OCI-LY7 (cell line): ENCODE results near the gene EYS. TPM values are rescaled to one million over a fixed set of nuclear protein-coding genes. Genes with fewer than 3 reads are reported as not detected.

Source experiments
- BruUV-seq: library from RNA; stranded (reverse); fragments of 400-500 nt; replicated peaks from 2 replicates; lab custom pipeline; 2021; lab: Mats Ljungman, UMichigan
- CTCF ChIA-PET: fragments of 300-600 bp; sonication (Branson Sonifier 250); formaldehyde crosslinking; loops from one replicate; lab custom pipeline; 2022; ENCODE audit warnings: antibody characterized with exemption; ENCODE audit not compliant: unreplicated experiment; lab: Charles Lee
- POLR2A ChIA-PET: fragments of 300-600 bp; sonication (Branson Sonifier 250); formaldehyde crosslinking; loops from one replicate; lab custom pipeline; 2022; ENCODE audit warnings: antibody characterized with exemption; lab: Charles Lee
- DNase-seq: peaks from one replicate; pipeline ENCODE4 v3.0.0-alpha.2; 2015; ENCODE audit warnings: low spot score
- H2AFZ ChIP-seq: fragments of 200-600 bp; sonication (generic), shearing (Covaris generic); 2 replicates; pipeline ENCODE4 v1.6.1; 2014; ENCODE audit warnings: mild to moderate bottlenecking, antibody characterized with exemption, low read length, moderate library complexity
- H3K27ac ChIP-seq: fragments of 200-600 bp; sonication (generic); 2 replicates; pipeline ENCODE4 v1.5.1; 2014; ENCODE audit warnings: mixed run types, low read depth, mild to moderate bottlenecking, moderate library complexity, low read length, inconsistent platforms; ENCODE audit not compliant: poor library complexity, severe bottlenecking
- H3K36me3 ChIP-seq: fragments of 200-600 bp; sonication (generic); 2 replicates; pipeline ENCODE4 v1.6.1; 2014; ENCODE audit warnings: mild to moderate bottlenecking, antibody characterized with exemption, low read length, moderate library complexity, mixed read lengths; ENCODE audit not compliant: insufficient read depth
- H3K4me1 ChIP-seq: fragments of 200-600 bp; sonication (generic); 2 replicates; pipeline ENCODE4 v1.5.1; 2014; ENCODE audit warnings: mild to moderate bottlenecking, low read length; ENCODE audit not compliant: insufficient read depth, poor library complexity, severe bottlenecking
- H3K4me2 ChIP-seq: fragments of 200-600 bp; sonication (generic); 2 replicates; pipeline ENCODE4 v1.6.1; 2014; ENCODE audit warnings: mild to moderate bottlenecking, low read length
- H3K4me3 ChIP-seq: fragments of 200-600 bp; sonication (generic); 2 replicates; pipeline ENCODE4 v1.5.1; 2014; ENCODE audit warnings: mild to moderate bottlenecking, low read depth, low read length; ENCODE audit not compliant: poor library complexity, severe bottlenecking
- H3K79me2 ChIP-seq: fragments of 200-600 bp; sonication (generic); 2 replicates; pipeline ENCODE4 v1.6.1; 2016; ENCODE audit warnings: low read depth, mild to moderate bottlenecking, low read length, moderate library complexity, mixed read lengths; ENCODE audit not compliant: insufficient read depth
- H3K9me2 ChIP-seq: fragments of 200-600 bp; sonication (generic); 2 replicates; pipeline ENCODE4 v1.6.1; 2016; ENCODE audit warnings: mild to moderate bottlenecking, low read length, mixed read lengths; ENCODE audit not compliant: insufficient read depth
- H3K9me3 ChIP-seq: fragments of 200-600 bp; sonication (generic); 2 replicates; pipeline ENCODE4 v1.6.1; 2014; ENCODE audit warnings: mild to moderate bottlenecking, mixed run types, low read length, mixed read lengths
- H4K20me1 ChIP-seq: fragments of 200-600 bp; sonication (generic); 2 replicates; pipeline ENCODE4 v1.6.1; 2014; ENCODE audit warnings: mild to moderate bottlenecking, antibody characterized with exemption, low read length, moderate library complexity, mixed read lengths; ENCODE audit not compliant: insufficient read depth
- CTCF ChIP-seq: fragments of 200-600 bp; sonication (generic); conservative IDR thresholded peaks from 2 replicates; pipeline ENCODE4 v1.5.1; 2014; ENCODE audit warnings: mild to moderate bottlenecking, antibody characterized with exemption, low read length, moderate library complexity, mixed read lengths
- EZH2phosphoT487 ChIP-seq: fragments of 200-600 bp; sonication (generic); IDR thresholded peaks from 2 replicates; pipeline ENCODE4 v1.6.1; 2018; ENCODE audit warnings: low read depth, borderline replicate concordance, mild to moderate bottlenecking, mixed run types, antibody characterized with exemption, low read length, moderate library complexity, mixed read lengths
- intact Hi-C: fragments of 100-400 bp; cut with micrococcal nuclease; formaldehyde crosslinking; loops from one replicate; pipeline ENCODE4 v1.10.0; 2022; ENCODE audit not compliant: unreplicated experiment
- total RNA-seq, 2 experiments: library from RNA; depleted of rRNA in 1 of 2; stranded (reverse); fragments of >200 nt in 1 of 2; shearing (Covaris generic) in 1 of 2; gene quantifications; 2 replicates each; pipeline ENCODE4 v1.2.3, GENCODE V29; 2014 to 2022

Gene EYS
- total RNA-seq, 2 experiments from 2014 or later: not detected

DNA sequence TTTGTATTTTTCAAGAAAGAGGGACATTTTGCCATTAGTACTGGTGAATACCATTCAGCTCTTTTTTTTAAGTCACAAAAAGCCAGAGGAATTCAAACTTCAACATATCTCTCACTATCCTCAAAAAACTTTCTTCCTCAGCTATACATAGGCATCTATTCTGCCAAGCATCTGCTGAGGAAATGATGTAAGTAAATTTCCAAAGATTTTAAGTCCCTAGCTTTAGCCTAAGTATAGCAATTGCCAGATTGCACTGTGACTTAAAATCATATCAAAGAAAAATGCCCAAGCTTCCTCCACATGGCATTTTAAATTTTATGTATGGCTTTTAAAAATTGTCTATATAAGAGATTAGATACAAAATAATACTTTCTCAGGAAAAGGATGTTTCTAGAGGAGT, 237.4 kb downstream of the EYS start:
- Histone ChIP-seq H3K4me3 (no peak overlapping the region), H3K4me1 (no peaks in the 10 kb centered on the region), H2AFZ (no peak overlapping the region), H3K27ac (no peak overlapping the region), H3K4me2 (no peak overlapping the region), H3K79me2 (no peaks in the 10 kb centered on the region), H3K9me2 (no peaks in the 10 kb centered on the region), H4K20me1 (no peaks in the 10 kb centered on the region), H3K36me3 (no peaks in the 10 kb centered on the region), H3K9me3 (no peaks in the 10 kb centered on the region)
- no peak for DNase-seq
- ChIA-PET POLR2A (no interaction called here), CTCF (no interaction called here)
- intact Hi-C loops: no loop called here
- BruUV-seq: no TSS peak
- TF ChIP-seq CTCF (no peak), EZH2phosphoT487 (no peak)

- no peaks in the 10 kb centered on the region for H3K36me3 ChIP-seq
- no peaks in the 10 kb centered on the region for H3K79me2 ChIP-seq
- no peak for TF ChIP-seq EZH2phosphoT487
- TF ChIP-seq CTCF: no peak
- H3K9me2 ChIP-seq: no peaks in the 10 kb centered on the region
- H3K4me3 ChIP-seq: no peak overlapping the region
- ChIA-PET CTCF (no interaction called here), POLR2A (interaction anchor here (0.7 kb wide), 1 partner anchor 59 kb away, joined by 3 read pairs; no protein-coding TSS in a partner anchor)
- H4K20me1 ChIP-seq: no peaks in the 10 kb centered on the region
- H2AFZ ChIP-seq: no peak overlapping the region
- DNase-seq: no peak
- no peak overlapping the region for H3K27ac ChIP-seq
- H3K9me3 ChIP-seq: no peaks in the 10 kb centered on the region
- intact Hi-C loops: no loop called here
- H3K4me1 ChIP-seq: no peaks in the 10 kb centered on the region
- BruUV-seq: no TSS peak
- H3K4me2 ChIP-seq: no peak overlapping the region
These were observed 238.7 kb downstream of the EYS start for GRCh38 chr6:65468307-65468706.

- intact Hi-C loops: no loop called here
- H3K79me2 ChIP-seq: no peaks in the 10 kb centered on the region
- no peaks in the 10 kb centered on the region for H3K9me2 ChIP-seq
- TF ChIP-seq CTCF: no peak
- no peak for TF ChIP-seq EZH2phosphoT487
- no peak overlapping the region for H2AFZ ChIP-seq
- no peak overlapping the region for H3K27ac ChIP-seq
- no peaks in the 10 kb centered on the region for H3K36me3 ChIP-seq
- no peaks in the 10 kb centered on the region for H3K4me1 ChIP-seq
- H3K4me2 ChIP-seq: no peak overlapping the region
- H3K4me3 ChIP-seq: no peak overlapping the region
- no TSS peak for BruUV-seq
- ChIA-PET CTCF (no interaction called here), POLR2A (no interaction called here)
- H3K9me3 ChIP-seq: no peaks in the 10 kb centered on the region
- DNase-seq: no peak
- H4K20me1 ChIP-seq: no peaks in the 10 kb centered on the region
These were observed 245.9 kb downstream of the EYS start for GRCh38 chr6:65461121-65461520.
